ENCODE results near the gene DGKG. TPM values are rescaled to one million over a fixed set of nuclear protein-coding genes. Genes with fewer than 3 reads are reported as not detected.

Gene DGKG
- total and polyA plus RNA-seq, 2 donors (not counting 1 experiment from before 2014, with no cell fraction given), result 0.67 to 10.9 TPM

- Histone ChIP-seq H3K4me3 (ENCODE audit: control extremely low read depth in 1 of 5, extremely low read depth in 1 of 5, insufficient read depth in 1 of 5, low read depth in 2 of 5, low read length in 4 of 5) (no peak overlapping the region), H4K20me1 (ENCODE audit: control insufficient read depth, insufficient read depth, low read length, poor library complexity, severe bottlenecking) (no peaks in the 10 kb centered on the region), H3K4me1 (ENCODE audit: control insufficient read depth in 2 of 2, insufficient read depth in 2 of 2, low read length in 2 of 2) (peaks cover 6 to 9% of the 10 kb centered on the region in 2 donors), H3K9me3 (ENCODE audit: control extremely low read depth in 1 of 3, control insufficient read depth in 2 of 3, insufficient read depth in 1 of 3, low read length in 2 of 3) (no peaks in the 10 kb centered on the region), H3K27me3 (replicated peaks in 1 of 4; ENCODE audit: control extremely low read depth in 1 of 4, control insufficient read depth in 3 of 4, insufficient read depth in 4 of 4, low read length in 3 of 4) (peaks cover 0 to 30% (median 7%) of the 10 kb centered on the region in 4 experiments), H2AFZ (ENCODE audit: insufficient read depth, low read depth, low read length, poor library complexity, severe bottlenecking) (no peak overlapping the region), H3K79me2 (ENCODE audit: control insufficient read depth, insufficient read depth, low read length) (no peaks in the 10 kb centered on the region), H3K36me3 (replicated peaks in 1 of 2; ENCODE audit: control extremely low read depth in 1 of 2, control insufficient read depth in 1 of 2, extremely low read depth in 1 of 2, insufficient read depth in 2 of 2, low read length in 1 of 2) (no peaks in the 10 kb centered on the region), H3K27ac (ENCODE audit: low read length in 2 of 2) (no peak overlapping the region), H3K4me2 (replicated peaks; ENCODE audit: low read depth, low read length, poor library complexity, severe bottlenecking) (no peak overlapping the region), H3K9ac (ENCODE audit: low read length) (no peak overlapping the region)
- peaks cover 28% of the 10 kb centered on the region for H3K27me3 Mint-ChIP-seq
- ChIA-PET CTCF (no interaction called here), POLR2A (no interaction called here)
- WGBS (ENCODE audit: insufficient coverage), result 71% methylated on average over 2 of the region's 3 CpGs
- H3K4me3 Mint-ChIP-seq, result no peak overlapping the region
- peaks cover 4% of the 10 kb centered on the region for H3K4me1 Mint-ChIP-seq
- ATAC-seq (ENCODE audit: low read depth), result no peak
- DNase-seq, result no peak
- no peak for TF ChIP-seq EZH2 (IDR thresholded peaks at IDR 0.05; ENCODE audit: borderline replicate concordance, insufficient read depth, low read depth, low read length, poor library complexity, severe bottlenecking)
- no peak for TF ChIP-seq CTCF (IDR thresholded peaks at IDR 0.05)
- H3K27ac Mint-ChIP-seq, result no peak overlapping the region
- intact Hi-C loops (cut with micrococcal nuclease), result no loop called here
- no peaks in the 10 kb centered on the region for H3K9me3 Mint-ChIP-seq (ENCODE audit: insufficient read depth)
These were observed 263.3 kb downstream of the DGKG start for GRCh38 chr3:186098740-186099139.

- ChIA-PET POLR2A (no interaction called here), CTCF (interaction anchor here (0.6 kb wide), 1 partner anchor 119 kb away, joined by 3 read pairs; no protein-coding TSS in a partner anchor)
- Histone ChIP-seq H2AFZ (ENCODE audit: insufficient read depth, low read depth, low read length, poor library complexity, severe bottlenecking) (peak overlapping the region; percentile 35), H4K20me1 (ENCODE audit: control insufficient read depth, insufficient read depth, low read length, poor library complexity, severe bottlenecking) (no peaks in the 10 kb centered on the region), H3K9me3 (ENCODE audit: control extremely low read depth in 1 of 3, control insufficient read depth in 2 of 3, insufficient read depth in 1 of 3, low read length in 2 of 3) (no peaks in the 10 kb centered on the region), H3K36me3 (replicated peaks in 1 of 2; ENCODE audit: control extremely low read depth in 1 of 2, control insufficient read depth in 1 of 2, extremely low read depth in 1 of 2, insufficient read depth in 2 of 2, low read length in 1 of 2) (no peaks in the 10 kb centered on the region), H3K4me2 (replicated peaks; ENCODE audit: low read depth, low read length, poor library complexity, severe bottlenecking) (peak overlapping the region; percentile 52), H3K27me3 (replicated peaks in 1 of 4; ENCODE audit: control extremely low read depth in 1 of 4, control insufficient read depth in 3 of 4, insufficient read depth in 4 of 4, low read length in 3 of 4) (peaks cover 0 to 30% (median 7%) of the 10 kb centered on the region in 4 experiments), H3K9ac (ENCODE audit: low read length) (no peak overlapping the region), H3K4me3 (ENCODE audit: control extremely low read depth in 1 of 5, extremely low read depth in 1 of 5, insufficient read depth in 1 of 5, low read depth in 2 of 5, low read length in 4 of 5) (no peak overlapping the region), H3K4me1 (ENCODE audit: control insufficient read depth in 2 of 2, insufficient read depth in 2 of 2, low read length in 2 of 2) (peaks cover 6 to 9% of the 10 kb centered on the region in 2 donors), H3K79me2 (ENCODE audit: control insufficient read depth, insufficient read depth, low read length) (no peaks in the 10 kb centered on the region), H3K27ac (ENCODE audit: low read length in 2 of 2) (no peak overlapping the region)
- WGBS (ENCODE audit: insufficient coverage), result 7% methylated on average over 13 of the region's 16 CpGs
- no peak for TF ChIP-seq EZH2 (IDR thresholded peaks at IDR 0.05; ENCODE audit: borderline replicate concordance, insufficient read depth, low read depth, low read length, poor library complexity, severe bottlenecking)
- no peak for TF ChIP-seq CTCF (IDR thresholded peaks at IDR 0.05)
- DNase-seq (peak; percentile 25), ATAC-seq (ENCODE audit: low read depth) (no peak)
- H3K27me3 Mint-ChIP-seq, result peaks cover 28% of the 10 kb centered on the region
- no peaks in the 10 kb centered on the region for H3K9me3 Mint-ChIP-seq (ENCODE audit: insufficient read depth)
- intact Hi-C loops (cut with micrococcal nuclease), result no loop called here
- peak overlapping the region; percentile 62 for H3K4me3 Mint-ChIP-seq
- H3K27ac Mint-ChIP-seq, result no peak overlapping the region
- peaks cover 4% of the 10 kb centered on the region for H3K4me1 Mint-ChIP-seq
These were observed 264.2 kb downstream of the DGKG start for GRCh38 chr3:186097663-186098451.

All from B cell (primary cell).